SIG-M5 treated with dmso at 0.1 percent for 504 hours (cell line): ENCODE measurements around the gene G2E3.
"Not testable (repeated sequence)": the region's sequence is repeated elsewhere in the genome, so short reads cannot be mapped to it uniquely, and the experiment has no call there.

Experiments
- DNase-seq: peaks from one replicate; lab custom pipeline; 2025; ENCODE audit not compliant: unreplicated experiment; lab: John Stamatoyannopoulos, UW

G2E3 gene

DNA sequence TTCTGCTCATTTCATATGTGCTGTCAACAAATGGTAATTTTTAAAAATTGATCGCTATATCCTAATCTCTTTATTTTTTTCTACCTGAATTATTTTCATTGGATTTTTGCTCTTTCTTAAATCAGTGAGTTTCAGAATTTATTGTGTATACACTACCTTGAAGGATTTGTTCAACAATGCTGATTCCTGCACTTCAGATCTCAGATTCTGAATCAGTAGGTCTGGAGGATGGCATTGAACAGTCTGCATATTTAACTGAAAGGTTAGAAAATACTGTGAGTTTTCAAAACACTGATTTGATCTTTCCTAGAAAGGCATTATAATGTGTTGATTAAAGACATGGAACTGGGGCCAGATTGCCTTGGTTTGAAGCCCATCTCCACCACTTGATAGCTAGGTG, 1.6 kb downstream of the G2E3 start:
- DNase-seq, result no peak

GRCh38 chr14:30564235-30564867, 5.4 kb downstream of the G2E3 start:
- no peak for DNase-seq

DNA sequence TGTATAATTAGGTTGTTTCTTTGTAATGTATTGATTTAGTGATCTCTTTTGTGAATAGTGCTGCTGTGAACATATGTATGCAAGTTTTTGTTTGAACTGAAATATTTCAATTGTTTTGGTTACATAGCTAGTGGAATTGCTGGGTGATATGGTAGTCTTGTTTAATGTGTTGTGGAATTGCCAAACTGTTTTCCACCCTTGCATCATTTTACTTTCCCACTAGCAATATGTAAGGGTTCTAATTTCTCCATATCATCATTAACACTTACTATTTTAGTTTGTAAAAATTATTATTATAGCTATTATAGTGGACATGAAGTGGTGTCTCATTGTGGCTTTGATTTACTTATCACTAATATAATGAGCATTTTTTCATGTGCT, 5.9 kb downstream of the G2E3 start:
- no peak for DNase-seq

DNA sequence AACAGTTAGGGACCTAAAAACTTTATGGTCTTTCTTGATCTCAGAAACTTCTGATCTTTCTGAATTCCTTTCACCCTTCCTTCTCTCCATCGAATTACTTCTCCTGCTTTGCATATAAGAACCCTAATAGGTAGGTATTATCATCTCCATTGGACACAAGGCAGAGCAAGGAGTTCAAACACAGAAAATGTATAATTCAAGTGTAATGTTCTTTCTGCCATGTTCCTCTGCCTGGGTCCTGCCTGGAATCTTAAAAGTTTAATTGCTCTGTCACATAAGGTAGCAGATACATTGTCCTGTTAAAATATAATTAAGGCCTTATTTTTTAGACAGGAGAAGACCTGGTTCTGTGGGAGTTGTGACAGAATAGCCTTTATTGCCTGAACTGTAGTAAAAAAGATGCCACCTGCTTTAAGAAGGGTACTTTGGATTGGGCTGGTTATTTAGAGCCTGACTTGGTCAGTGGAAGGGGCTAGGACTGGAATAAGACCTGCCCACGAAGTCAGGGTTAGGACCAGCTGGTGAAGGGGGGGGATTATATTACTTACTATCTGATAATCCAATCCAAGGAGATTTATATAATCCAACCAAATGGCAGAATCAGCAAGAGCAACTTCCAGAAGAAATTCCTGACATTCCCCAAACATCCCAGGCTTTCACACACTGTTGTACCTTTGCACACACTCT, 10.4 kb downstream of the G2E3 start:
- DNase-seq, result no peak

DNA sequence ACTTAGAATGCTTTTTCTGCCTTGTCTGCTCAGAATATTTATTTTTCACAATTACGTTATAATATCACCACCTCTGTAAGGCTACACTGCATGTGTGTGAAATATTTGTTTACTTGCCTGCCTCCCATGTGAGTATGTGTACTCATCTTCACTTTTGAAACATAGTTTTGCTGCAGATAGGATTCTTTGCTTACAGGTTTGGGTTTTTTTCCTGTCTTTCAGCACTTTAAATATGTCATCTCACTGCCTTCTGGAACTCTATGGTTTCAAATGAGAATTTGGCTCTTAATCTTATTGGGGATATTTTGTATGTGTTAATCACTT, 10.9 kb downstream of the G2E3 start:
- DNase-seq, result no peak

DNA sequence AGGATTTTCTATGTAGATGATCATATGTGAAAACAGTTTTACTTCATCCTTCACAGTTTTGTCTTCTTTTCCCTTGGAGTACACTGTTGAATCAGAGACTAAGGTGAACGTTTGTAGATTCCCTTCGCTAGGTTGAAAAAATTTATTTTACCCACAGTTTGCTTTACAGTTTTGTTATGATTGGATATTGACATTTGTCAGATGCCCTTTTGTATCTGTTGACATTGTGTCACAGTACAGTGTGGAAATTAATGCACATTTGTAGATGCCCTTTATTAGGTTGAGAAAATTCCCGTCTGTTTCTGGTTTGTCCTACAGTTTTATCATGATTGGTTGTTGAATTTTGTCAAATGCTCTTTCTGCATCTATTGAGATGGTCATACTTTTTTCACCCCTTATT, 13.3 kb downstream of the G2E3 start:
- no peak for DNase-seq

GRCh38 chr14:30572771-30573170, 13.8 kb downstream of the G2E3 start:
- DNase-seq, result no peak

DNA sequence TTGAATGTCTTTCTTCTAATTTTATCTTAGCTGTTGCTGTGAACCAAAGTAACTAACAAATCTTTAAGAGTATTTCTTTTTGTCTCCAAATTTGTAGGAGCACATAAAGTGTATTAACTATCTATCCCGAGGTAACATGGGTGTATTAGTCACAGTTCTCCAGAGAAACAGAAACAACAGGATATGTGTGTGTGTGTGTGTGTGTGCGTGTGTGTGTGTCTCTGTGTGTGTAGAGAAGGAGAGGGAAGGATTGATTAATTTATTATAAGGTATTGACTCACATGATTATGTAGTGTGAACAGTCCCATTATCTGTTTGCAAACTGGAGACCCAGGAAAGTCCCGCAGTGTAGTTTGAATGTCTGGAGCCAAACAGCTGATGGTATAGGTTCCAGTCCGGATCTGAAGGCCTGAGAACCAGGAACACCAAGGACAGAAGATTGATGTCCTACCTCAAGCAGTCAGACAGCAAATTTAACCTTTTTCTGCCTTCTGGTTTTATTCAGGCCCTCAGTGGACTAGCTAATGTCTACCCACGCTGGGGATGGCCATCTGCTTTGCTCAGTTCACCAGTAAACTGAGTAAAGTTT, 14.4 kb downstream of the G2E3 start:
- DNase-seq, result no peak

- peak; percentile 38 for DNase-seq
Observed at GRCh38 chr14:30573966-30574365, 15.0 kb downstream of the G2E3 start.

DNA sequence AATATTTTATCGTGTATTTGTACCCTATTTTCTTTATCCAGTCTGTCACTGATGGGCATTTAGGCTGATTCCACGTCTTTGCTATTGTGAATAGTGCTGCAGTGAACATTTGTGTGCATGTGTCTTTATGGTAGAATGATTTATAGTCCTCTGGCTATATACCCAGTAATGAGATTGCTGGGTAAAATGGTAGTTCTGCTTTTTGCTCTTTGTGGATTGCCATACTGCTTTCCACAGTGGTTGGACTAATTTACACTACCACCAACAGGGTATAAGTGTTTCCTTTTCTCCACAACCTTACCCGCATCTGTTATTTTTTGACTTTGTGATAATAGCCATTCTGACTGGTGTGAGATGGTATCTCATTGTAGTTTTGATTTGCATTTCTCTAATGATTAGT, 15.8 kb downstream of the G2E3 start:
- DNase-seq, result not testable (repeated sequence)

- DNase-seq, result not testable (repeated sequence)
Observed at GRCh38 chr14:30576333-30576732, 17.4 kb downstream of the G2E3 start.

- DNase-seq, result no peak
Observed at GRCh38 chr14:30580616-30581282, 21.8 kb downstream of the G2E3 start.

DNA sequence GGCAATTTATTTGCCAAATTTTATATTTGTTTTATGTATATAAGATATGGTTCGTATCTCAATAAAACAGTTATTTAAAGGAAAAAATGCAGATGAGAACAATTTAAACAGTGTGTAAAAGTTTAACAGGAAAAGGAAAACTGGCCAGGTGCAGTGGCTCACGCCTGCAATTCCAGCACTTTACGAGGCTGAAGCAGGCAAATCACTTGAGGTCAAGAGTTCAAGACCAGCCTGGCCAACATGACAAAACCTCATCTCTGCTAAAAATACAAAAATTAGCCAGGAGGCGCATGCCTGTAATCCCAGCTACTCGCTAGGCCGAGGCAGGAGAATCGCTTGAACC, 22.3 kb downstream of the G2E3 start:
- no peak for DNase-seq

DNA sequence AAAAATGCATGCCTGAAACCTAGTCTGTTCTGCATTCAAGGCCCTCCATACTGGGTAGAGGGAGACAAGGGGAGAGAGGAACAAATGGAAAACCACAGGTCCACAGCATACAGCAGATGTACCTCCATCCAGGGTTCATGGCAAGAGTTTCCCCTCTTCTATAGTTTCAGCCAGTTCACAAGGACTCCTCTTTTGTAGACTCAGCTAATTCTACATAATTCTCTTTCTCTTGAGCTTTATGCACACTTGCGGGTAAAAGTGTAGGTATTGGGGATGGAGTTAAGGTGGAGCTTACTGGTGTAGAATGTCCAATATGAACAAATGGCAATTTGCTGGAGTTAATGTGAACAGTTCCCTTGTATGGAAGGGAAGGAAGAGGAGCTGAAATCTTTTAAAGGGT, 23.4 kb downstream of the G2E3 start:
- no peak for DNase-seq

- no peak for DNase-seq
Observed at GRCh38 chr14:30584058-30584630, 25.2 kb downstream of the G2E3 start.

DNA sequence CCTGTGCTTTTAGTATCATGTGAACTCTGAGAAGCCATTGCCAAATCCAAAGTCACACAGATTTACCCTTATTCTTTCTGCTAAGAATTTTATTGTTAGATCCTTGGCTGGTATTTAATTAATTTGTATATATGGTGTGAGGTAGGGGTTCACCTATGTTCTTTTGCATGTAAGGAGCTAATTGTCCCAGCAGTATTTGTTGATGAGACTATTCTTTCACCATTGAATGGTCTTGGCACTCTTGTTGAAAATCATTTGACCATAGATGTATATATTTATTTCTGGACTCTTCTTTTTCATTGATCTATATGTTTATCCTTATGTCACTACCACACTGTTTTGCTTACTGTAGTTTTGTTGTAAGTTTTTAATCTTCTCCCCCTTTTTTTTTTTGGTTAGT, 26.2 kb downstream of the G2E3 start:
- DNase-seq, result no peak

- no peak for DNase-seq
Observed at GRCh38 chr14:30587141-30587540, 28.2 kb downstream of the G2E3 start.

GRCh38 chr14:30588873-30589272, 29.9 kb downstream of the G2E3 start:
- DNase-seq, result no peak

DNA sequence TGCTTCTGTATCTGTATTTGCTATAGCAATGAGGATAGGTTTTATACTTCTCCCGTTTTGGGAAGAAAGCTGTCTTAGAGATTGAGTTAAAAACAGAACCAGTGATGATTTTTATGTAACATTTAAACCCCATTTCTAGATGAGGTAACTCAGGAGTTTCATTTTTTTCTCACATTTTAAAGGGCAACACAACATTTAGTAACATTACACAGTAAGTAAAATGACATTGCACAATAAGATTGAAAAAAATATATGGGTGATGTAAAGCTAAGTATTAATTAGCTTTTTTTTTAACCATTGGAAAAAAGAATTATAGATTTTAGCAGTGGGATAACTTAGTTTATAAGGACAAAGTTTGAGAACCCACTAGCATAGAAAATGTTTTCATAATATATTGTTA, 38.0 kb downstream of the G2E3 start:
- DNase-seq, result no peak

DNA sequence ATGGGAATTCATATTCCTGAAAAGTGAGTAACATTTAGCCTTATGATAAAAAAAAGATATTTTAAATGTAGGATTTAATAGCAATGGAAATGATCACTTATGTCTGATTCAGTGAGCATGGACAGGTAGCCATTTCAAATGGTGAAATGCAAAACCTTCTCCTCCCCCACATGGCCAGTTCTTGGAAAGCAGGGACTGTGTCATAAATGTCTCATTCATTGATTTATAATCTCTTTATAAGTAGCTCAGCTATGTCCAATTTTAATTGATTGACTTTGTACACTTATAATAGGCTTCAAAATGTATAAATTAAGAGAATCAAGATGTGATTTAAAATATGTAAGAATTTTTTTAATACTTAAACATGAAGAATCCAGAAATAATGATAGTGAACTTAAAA, 38.5 kb downstream of the G2E3 start:
- DNase-seq, result no peak

GRCh38 chr14:30600922-30601918, 42.3 kb downstream of the G2E3 start:
- peak; percentile 24 for DNase-seq
